HG02840 (cell line): ENCODE measurements around the gene THNSL1.
"Not testable (repeated sequence)": the region's sequence is repeated elsewhere in the genome, so short reads cannot be mapped to it uniquely, and the experiment has no call there.

Experiments
- ATAC-seq: cut with Tn5 transposase; IDR thresholded peaks from one replicate; pipeline ENCODE4 v1.9.1; 2021; ENCODE audit warnings: mild to moderate bottlenecking, moderate library complexity, moderate number of reproducible peaks; ENCODE audit not compliant: unreplicated experiment, low FRiP score

The THNSL1 gene

DNA sequence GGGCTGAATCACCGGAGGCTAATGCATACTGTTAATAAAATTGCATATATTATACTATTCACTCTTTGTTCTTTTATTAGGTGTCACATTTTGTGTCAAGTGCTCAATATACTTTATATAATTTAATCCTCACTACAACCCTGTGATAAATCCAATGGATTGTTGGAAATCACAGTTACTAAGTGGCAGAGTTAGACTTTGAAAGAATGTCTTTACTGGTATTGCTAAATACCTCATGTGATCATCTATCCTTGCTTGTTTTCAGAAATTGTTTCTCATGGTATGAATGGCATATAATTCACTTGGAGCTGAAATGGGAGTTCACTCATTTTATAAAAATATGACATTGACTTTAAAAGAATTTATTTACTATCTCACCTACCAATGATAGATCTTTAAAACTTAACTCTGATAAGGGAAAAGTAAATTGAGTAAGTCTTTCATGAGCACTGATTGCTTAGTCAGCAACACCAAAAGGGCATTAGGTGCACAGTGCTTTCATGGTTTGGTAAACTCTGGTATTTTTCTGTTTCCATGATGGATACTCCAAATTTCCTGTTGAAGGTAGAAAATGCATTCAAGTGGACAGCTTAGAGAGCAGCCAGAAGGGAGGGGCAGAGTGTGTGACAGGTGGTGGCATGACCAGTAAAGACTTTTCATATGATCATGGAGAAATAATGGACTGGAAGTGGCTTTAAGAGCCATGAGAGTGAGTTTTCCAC lies 23.0 kb upstream of the THNSL1 start:
- ATAC-seq, result no peak

DNA sequence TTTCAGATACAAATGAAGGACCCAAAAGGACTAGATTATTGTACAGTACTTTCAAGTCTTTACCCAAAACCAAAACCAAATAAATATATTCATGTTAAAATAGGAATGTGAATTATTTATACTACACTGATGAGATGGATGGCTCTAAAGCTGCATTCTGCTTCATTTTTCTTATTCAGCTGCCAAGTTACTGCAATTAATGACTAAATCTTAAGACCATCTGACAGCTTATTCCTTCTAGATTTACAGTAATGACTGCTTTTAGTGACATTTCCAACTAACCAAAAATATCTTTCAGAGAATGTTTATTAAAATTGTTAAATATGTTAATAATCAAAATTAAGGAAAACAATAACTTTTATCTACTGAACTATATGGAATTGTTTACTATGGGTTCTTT lies 21.3 kb upstream of the THNSL1 start:
- ATAC-seq, result no peak

DNA sequence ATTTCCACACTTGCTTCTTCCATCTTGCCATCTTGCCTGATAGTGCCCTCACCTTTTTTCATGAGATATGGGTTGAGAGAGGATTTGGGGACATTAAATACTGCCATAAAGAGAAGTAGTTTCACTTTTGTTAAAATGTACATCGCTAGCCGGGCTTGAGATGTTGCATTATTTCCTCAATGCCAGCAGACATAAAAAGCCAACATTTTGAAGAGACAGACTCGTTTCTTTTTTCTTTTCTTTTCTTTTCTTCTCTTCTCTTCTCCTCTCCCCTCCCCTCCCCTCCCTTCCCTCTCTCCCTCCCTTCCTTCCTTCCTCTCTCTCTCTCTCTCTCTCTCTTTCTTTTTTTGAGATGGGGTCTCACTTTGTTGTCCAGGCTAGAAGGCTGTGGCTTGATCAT lies 18.4 kb upstream of the THNSL1 start:
- no peak for ATAC-seq

DNA sequence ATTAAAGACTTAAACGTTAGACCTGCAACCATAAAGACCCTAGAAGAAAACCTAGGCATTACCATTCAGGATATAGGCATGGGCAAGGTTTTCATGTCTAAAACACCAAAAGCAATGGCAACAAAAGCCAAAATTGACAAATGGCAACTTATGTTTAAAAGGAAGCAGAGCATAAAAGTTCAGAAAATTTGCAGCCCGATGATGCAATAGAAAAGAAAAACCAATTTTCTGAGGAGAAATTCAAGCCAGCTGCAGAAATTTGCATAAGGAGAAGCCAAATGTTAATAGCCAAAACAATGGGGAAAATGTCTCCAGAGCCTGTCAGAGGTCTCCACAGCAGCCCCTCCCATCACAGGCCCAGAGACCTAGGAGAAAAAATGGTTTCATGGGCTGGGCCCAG lies 4.8 kb upstream of the THNSL1 start:
- not testable (repeated sequence) for ATAC-seq

DNA sequence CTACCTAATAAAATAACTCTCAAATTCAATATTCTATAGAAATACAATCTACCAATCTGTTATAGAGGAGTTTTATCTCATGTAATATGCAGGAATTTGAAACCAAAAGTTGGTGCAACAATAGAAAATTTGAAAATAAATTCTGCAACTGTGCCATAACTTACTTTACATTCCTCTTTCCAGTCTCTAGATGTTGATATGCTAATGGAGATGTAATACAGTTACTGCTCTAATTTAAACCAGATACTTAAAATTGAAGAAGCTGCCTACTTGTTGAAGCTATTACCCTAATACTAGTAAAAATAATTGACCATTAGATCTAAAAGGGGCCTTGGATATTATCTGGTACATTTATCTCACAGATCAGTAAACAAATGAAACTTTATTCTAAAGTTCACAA lies 1.8 kb upstream of the THNSL1 start:
- no peak for ATAC-seq

DNA sequence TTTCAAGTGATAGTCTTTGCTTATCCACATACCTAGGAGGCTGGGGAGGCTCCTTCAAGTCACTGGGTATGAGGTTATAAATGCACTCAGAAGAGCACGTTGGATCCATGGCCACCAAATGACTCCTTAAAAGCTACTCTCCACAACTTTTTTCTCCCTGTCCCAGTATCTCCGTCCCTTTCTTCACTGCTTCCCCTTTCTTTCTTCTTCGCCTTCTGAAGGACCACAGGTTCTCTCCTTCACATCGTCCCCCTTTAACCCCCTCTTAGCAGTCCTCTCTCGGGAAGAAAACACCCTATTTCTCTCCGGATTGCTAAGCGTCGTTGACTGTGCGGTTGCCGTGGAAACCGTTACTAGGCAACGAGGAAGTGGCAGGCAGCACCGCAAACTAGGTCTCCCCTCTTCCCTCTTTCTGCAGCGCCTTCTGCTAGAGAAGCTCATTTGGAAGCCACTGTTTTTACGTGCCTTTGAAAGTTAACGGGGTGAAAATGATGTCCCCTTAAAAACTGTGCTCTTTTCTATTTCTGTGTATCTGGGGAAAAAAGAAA lies 510 bp upstream of the THNSL1 start, which contains the start of gene ENKUR:
TSS of gene ENKUR (minus strand) at position 331 of the 548 bp plus-strand sequence. CDS start at position 109, 222 bp downstream.
- ATAC-seq, result peak; percentile 62

DNA sequence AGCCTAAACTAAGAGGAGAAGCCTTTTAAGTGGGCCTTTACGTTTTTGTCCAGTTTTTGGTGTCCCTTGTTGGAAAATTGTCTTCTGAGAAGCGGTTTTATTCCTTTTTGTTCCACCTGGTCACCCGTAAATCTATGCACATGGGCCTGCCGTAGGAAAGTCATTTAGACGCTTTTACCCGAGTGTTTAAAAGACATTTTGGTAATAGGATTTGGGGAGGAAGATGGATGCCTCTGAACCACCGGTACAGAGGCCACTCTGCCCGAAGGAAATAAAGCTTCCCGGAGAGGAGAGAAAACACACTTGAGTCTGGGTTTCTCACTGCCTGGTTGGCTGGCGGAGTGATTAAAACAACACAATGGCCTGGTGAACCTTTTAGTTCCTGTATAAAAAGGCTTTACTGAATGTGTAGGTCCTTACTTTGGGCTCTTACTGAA lies 760 bp downstream of the THNSL1 start:
- ATAC-seq, result no peak

DNA sequence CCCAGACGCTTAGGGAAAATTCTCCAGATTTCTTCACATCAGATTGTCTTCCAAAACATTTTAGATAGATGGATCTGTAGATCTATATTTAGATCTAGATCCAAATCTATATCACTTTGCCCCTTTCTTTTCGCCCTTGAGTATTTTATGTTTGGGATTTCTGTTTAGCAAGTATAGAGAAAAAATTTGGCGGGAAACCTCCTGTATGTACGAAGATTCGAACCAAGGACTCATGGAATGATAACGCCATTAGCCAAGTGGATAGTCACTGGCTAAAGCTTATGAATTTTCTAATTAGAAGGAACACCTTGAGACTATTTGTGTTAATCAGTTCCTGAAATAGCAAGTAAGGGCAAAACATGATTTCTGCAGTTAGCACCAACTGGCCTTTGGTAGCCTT lies 1.2 kb downstream of the THNSL1 start:
- no peak for ATAC-seq

DNA sequence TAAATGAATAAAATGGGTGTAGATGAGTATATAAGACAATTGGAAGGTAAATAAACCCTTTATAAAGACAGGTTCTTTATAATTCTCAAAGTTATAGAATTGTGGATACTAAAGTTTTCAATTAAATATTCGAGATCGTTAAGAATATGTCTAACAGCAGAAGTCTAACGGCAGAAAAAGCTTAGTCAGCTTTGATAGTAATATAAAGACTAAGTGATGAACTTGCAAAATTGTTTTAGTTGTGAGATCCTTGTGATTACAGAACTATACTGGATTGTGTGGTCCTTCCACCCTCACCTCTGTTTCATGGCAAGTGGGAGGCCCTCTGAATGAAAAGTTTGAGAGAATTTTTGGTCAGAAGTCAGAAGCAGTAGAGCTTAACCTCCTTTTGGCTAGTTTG lies 2.3 kb downstream of the THNSL1 start:
- no peak for ATAC-seq

DNA sequence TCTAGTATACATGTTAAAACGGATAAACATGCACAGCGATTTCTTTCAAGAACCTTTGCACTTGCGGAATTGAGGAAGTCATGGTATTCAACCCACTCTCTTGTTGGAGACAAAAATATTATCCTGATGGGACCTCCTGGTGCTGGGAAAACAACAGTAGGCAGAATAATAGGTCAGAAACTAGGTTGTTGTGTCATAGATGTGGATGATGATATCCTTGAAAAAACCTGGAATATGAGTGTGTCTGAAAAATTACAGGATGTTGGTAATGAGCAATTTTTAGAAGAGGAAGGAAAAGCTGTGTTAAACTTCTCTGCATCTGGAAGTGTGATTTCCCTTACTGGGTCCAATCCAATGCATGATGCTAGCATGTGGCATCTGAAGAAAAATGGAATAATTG lies 6.9 kb downstream of the THNSL1 start:
- no peak for ATAC-seq

DNA sequence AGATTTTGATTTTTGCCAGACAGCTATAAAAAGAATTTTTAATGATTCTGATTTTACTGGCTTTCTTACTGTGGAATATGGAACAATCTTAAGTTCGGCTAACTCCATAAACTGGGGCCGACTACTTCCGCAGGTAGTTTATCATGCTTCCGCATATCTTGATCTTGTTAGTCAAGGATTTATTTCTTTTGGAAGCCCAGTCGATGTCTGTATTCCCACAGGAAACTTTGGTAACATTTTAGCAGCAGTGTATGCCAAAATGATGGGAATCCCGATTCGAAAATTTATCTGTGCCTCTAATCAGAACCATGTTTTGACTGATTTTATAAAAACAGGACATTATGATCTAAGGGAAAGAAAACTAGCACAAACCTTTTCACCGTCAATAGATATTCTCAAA lies 8.1 kb downstream of the THNSL1 start:
- no peak for ATAC-seq

DNA sequence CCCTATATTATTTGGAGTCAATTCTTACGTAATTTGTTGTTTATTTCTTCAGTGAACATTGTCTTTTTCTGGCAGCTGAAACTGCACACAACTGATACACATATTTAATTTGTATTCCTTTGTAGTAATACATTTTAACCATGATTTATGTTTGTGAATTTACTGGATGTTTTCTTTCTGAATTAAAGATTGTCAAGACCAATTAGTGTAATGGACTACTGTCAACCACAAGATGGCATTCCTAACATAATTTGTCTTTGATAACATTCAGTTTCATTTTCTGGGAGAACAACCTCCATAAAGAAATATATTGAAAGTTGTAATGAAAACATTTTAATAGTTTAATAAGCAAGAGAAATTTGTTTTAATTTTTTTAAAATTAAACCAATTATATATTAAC lies 10.1 kb downstream of the THNSL1 start:
- no peak for ATAC-seq

DNA sequence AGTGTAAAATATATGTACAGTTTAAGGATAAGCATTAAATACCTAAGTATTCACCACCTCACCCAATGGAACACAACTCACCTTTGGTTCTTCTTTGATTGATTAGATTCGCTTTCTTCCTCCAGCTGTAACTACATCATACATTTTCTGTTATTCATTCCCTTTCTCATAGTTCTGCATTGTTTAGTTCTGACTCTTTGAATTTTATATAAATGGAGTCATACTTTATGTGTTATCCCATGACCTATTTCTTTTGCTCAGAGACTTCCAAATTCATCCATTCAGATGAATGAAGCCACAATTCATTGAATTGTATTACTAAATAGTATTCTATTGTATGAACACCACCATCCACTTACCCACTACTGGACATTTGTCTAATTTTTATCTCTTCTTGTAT lies 12.3 kb downstream of the THNSL1 start:
- no peak for ATAC-seq

DNA sequence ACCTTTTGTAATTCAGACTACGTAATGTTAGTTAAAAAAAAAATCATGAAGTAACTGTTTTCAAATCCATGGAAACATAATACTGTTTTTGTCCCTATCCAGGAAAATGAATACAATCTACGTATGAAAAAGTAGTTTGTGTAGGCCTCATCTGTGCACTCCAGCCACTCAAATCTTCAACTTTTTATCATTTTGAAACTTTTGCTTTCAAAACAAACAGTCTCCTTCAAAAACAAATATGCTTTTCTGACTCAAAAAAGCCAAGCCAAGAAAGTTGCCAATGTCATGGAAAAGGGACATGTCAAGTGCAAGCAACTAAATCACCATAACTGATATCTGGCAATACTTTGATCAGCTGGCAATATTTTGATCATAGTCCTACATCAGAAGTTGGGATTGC lies 13.1 kb downstream of the THNSL1 start:
- ATAC-seq, result no peak

DNA sequence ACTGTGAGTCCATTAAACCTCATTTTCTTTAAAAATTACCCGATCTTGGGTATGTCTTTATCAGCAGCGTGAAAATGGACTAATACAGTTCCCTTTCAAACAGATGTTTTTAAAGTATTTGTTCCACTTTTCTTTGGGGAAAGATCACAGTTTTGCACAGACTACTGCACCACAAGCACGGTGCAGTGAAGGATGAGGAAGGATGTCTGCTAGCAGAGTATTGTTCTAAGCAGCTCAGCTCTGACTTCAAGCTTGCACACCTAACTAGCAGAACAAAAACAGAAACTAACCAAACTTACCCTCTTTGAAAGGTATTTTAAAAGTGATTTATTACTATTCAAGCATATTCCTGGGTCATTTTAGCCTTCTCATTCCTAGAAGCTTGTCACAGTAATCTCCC lies 20.0 kb downstream of the THNSL1 start:
- no peak for ATAC-seq

DNA sequence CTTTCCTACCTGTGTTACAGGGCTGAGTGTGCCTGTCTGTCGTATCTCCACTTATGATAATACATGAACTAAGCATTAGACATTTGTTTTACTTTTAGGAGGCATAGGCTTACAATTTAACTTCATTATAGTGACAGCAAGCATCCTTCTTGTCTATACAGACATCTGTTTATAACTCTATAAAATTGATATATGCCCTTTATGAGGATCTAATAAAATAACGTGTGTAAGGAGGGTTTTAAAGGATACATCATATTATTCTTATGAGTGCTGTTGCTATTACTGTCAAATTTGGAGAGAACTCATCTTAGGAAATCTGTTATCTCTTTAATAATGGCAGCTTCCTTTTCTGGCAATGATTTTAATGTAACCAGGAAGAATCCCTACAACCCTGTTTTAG lies 21.9 kb downstream of the THNSL1 start:
- ATAC-seq, result no peak

DNA sequence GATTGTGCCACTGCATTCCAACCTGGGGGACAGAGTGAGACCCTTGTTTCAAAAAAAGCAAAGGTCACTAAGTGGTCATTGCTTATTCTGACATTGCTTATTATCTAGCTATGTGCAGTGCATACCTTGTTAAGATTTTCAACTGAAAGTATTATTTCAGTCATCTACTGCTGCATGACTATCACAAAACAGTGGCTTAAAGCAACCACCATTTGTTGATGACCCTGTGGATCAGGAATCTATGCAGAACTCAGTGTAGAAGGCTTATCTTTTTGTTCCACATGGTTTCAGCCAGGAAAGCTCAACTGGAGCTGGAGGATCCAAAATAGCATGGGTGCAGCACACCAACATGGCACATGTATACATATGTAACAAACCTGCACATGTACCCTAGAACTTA lies 23.1 kb downstream of the THNSL1 start:
- ATAC-seq, result no peak

DNA sequence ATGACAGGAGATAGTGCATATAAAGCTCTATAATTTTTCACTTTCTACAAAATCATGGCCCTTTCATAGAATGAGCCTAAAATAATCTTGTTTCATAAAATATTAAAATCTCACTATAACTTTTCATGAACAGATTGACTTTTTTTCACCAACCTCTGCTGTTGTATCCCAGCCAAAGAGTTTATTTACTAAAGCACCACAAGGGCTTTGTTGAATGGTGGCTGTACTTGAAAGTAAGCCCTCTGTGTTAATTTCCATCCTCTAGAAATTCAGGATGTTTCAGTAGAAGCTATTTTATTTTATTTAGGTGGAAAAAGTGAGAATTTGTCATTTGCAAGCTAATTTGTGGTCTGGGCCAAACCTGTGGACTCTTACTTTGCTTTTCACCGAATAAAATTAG lies 30.2 kb downstream of the THNSL1 start:
- no peak for ATAC-seq

DNA sequence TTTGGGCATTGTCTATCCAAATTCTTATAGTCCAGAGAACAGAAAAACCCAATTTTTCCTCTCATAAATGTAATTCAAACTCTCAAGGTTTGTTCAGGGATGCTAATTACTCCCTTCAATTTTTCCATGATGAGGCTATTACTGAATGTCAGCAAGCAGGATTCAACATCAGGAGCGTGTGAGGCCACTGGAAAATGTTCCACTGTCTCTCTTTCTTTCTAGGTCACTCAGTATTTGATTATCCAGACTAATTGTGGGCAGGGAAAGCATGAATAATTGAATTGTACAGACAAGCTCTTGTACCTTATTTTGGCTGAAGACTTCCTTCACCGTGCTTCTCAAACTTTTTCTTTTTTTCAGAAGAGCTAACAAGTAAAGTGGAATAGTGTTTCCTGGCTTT lies 30.7 kb downstream of the THNSL1 start:
- ATAC-seq, result no peak

DNA sequence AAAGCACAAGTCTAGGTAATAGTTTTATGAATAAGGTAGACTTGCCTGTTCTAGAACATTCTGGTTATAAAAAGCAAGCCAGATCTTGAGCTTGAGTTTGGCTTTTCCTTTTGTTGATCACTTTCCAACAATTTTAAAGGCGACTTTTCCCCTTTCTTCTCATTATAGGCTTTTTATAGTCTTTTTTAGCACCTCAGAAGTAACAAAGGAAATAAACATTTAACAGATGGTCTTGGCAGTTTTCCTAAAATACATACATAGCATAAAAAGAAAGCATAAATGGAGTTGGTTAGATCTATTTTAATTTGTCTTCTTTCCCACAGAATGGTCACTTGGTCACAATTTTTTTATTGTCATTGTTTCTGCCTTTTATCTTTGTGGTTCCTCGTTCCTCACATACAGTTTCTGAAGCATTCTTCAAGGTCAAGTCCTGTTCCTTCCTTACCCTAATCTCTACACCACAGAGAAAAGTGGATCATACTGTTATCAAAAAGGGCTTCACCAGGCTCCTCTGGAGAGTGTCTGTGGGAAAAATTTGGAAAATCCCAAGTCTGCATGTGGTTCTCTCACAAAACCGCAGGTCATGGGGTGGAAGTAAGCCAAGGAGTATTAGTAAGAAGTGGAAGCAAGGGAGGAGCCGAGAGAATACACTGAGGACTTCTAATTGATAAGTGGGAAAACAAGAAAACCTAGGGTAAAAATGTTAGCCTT lies 31.3 kb downstream of the THNSL1 start:
- no peak for ATAC-seq

DNA sequence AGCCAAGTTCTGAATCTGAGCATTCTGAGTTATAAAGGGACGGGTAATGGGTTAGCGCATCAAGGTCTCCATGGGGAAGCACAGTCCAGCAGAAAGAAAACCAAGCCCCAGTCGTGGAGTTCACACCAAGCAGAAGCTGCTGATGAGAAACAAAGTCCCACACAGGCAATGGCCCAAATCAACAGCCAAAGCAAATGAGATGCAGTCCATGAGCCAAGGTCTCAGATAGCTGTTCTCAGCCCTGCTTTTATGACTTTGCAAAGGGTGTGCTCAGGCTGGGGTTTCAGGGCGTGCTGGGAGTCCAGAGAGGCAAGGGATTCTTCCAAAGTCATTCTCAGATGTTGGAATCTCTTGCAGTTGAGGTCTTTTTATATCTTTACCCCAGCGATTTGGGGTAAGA lies 32.0 kb downstream of the THNSL1 start:
- ATAC-seq, result no peak

DNA sequence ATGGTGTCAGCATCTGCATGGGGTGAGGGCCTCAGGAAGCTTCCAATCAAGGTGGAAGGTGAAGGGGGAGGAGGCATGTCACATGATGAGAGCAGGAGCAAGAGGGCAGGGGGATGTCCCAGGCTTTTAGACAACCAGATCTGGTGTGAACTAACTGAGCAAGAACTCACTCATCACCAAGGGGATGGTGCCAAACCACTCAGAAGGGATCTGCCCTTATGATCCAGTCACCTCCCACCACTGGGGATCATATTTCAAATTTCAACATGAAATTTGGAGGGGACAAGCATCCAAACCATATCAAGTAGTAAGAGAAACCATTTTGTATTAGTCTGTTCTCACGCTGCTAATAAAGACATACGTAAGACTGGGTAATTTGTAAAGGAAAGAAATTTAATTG lies 33.6 kb downstream of the THNSL1 start:
- no peak for ATAC-seq
